22Rv1 (cell line): ENCODE measurements around the gene RELL1.

Experiments used
- ZFX ChIP-seq: fragments of 450-650 bp; IDR thresholded peaks from 2 replicates; pipeline ENCODE4 v1.6.1; 2017; ENCODE audit warnings: antibody characterized with exemption, borderline replicate concordance
- TF ChIP-seq, protein P1 (sequence below): fragments of 450-650 bp; IDR thresholded peaks from 2 replicates; pipeline ENCODE4 v1.5.1; 2017; ENCODE audit warnings: mild to moderate bottlenecking

DNA sequence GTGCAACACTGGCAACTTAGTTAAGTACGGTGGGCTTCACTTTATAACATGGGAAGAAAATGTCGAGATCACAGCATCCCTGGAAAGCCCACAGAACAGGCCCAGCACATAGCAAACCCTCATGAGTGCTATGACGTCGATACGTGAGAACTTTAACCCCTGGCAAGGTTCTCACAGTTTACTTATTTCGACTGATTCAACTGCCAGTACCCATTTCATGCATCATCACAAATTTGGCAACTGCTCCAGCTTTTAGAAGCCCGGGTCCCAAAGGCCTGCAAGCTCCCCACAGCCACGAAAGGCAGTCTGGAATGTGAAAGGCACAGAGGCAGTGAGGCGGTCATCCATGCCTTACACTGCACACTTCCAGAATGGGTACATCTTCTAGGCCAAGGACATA, 41.2 kb downstream of the RELL1 start:
- TF ChIP-seq, protein P1, sequence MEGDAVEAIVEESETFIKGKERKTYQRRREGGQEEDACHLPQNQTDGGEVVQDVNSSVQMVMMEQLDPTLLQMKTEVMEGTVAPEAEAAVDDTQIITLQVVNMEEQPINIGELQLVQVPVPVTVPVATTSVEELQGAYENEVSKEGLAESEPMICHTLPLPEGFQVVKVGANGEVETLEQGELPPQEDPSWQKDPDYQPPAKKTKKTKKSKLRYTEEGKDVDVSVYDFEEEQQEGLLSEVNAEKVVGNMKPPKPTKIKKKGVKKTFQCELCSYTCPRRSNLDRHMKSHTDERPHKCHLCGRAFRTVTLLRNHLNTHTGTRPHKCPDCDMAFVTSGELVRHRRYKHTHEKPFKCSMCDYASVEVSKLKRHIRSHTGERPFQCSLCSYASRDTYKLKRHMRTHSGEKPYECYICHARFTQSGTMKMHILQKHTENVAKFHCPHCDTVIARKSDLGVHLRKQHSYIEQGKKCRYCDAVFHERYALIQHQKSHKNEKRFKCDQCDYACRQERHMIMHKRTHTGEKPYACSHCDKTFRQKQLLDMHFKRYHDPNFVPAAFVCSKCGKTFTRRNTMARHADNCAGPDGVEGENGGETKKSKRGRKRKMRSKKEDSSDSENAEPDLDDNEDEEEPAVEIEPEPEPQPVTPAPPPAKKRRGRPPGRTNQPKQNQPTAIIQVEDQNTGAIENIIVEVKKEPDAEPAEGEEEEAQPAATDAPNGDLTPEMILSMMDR = no peak
- TF ChIP-seq ZFX = no peak
